ENCODE results near the gene TMPRSS9. TPM values are rescaled to one million over a fixed set of nuclear protein-coding genes. Genes with fewer than 3 reads are reported as not detected.
A peak's percentile ranks its signal among the peaks of the same experiment; 100 is the strongest.

Gene TMPRSS9
- total RNA-seq, 1 donor from 2014 or later, result not detected

GRCh38 chr19:2443116-2443784, 83.2 kb downstream of the TMPRSS9 start:
- Mint-ChIP-seq H3K27me3 (ENCODE audit: low read depth) (no peaks in the 10 kb centered on the region), H3K4me1 (ENCODE audit: low read depth) (peaks cover 8% of the 10 kb centered on the region), H3K27ac (no peak overlapping the region), H3K9me3 (no peaks in the 10 kb centered on the region), H3K4me3 (ENCODE audit: low read depth) (no peak overlapping the region), H3K36me3 (ENCODE audit: low read depth) (peaks cover 28% of the 10 kb centered on the region)
- intact Hi-C loops (cut with micrococcal nuclease), result no loop called here
- DNase-seq (ENCODE audit: low spot score), result no peak

GRCh38 chr19:2443785-2444182, 83.7 kb downstream of the TMPRSS9 start:
- Mint-ChIP-seq H3K36me3 (ENCODE audit: low read depth) (peaks cover 28% of the 10 kb centered on the region), H3K27me3 (ENCODE audit: low read depth) (no peaks in the 10 kb centered on the region), H3K4me3 (ENCODE audit: low read depth) (no peak overlapping the region), H3K4me1 (ENCODE audit: low read depth) (peaks cover 8% of the 10 kb centered on the region), H3K9me3 (no peaks in the 10 kb centered on the region), H3K27ac (no peak overlapping the region)
- DNase-seq (ENCODE audit: low spot score), result no peak
- intact Hi-C loops (cut with micrococcal nuclease), result no loop called here

GRCh38 chr19:2444251-2445002, 84.4 kb downstream of the TMPRSS9 start:
- peaks cover 8% of the 10 kb centered on the region for H3K4me1 Mint-ChIP-seq (ENCODE audit: low read depth)
- no peak overlapping the region for H3K4me3 Mint-ChIP-seq (ENCODE audit: low read depth)
- no peak overlapping the region for H3K27ac Mint-ChIP-seq
- no peak for DNase-seq (ENCODE audit: low spot score)
- H3K36me3 Mint-ChIP-seq (ENCODE audit: low read depth), result peaks cover 28% of the 10 kb centered on the region
- H3K27me3 Mint-ChIP-seq (ENCODE audit: low read depth), result no peaks in the 10 kb centered on the region
- H3K9me3 Mint-ChIP-seq, result no peaks in the 10 kb centered on the region
- intact Hi-C loops (cut with micrococcal nuclease), result no loop called here

GRCh38 chr19:2446381-2446780, 86.3 kb downstream of the TMPRSS9 start:
- Mint-ChIP-seq H3K36me3 (ENCODE audit: low read depth) (peaks cover 30% of the 10 kb centered on the region), H3K27me3 (ENCODE audit: low read depth) (no peaks in the 10 kb centered on the region), H3K27ac (peak overlapping the region; percentile 80), H3K4me3 (ENCODE audit: low read depth) (peak overlapping the region; percentile 47), H3K4me1 (ENCODE audit: low read depth) (peaks cover 8% of the 10 kb centered on the region), H3K9me3 (no peaks in the 10 kb centered on the region)
- no peak for DNase-seq (ENCODE audit: low spot score)
- intact Hi-C loops (cut with micrococcal nuclease), result no loop called here

GRCh38 chr19:2449019-2449418, 89.0 kb downstream of the TMPRSS9 start:
- intact Hi-C loops (cut with micrococcal nuclease), result no loop called here
- H3K4me1 Mint-ChIP-seq (ENCODE audit: low read depth), result peaks cover 10% of the 10 kb centered on the region
- no peaks in the 10 kb centered on the region for H3K9me3 Mint-ChIP-seq
- peaks cover 30% of the 10 kb centered on the region for H3K36me3 Mint-ChIP-seq (ENCODE audit: low read depth)
- no peak overlapping the region for H3K27ac Mint-ChIP-seq
- no peak for DNase-seq (ENCODE audit: low spot score)
- no peaks in the 10 kb centered on the region for H3K27me3 Mint-ChIP-seq (ENCODE audit: low read depth)
- no peak overlapping the region for H3K4me3 Mint-ChIP-seq (ENCODE audit: low read depth)

- Mint-ChIP-seq H3K4me1 (ENCODE audit: low read depth) (peaks cover 20% of the 10 kb centered on the region), H3K27ac (no peak overlapping the region)
- intact Hi-C loops (cut with micrococcal nuclease), result no loop called here
Observed at GRCh38 chr19:2451138-2451537, 91.1 kb downstream of the TMPRSS9 start.

GRCh38 chr19:2451741-2452140, 91.7 kb downstream of the TMPRSS9 start:
- Mint-ChIP-seq H3K4me1 (ENCODE audit: low read depth) (peaks cover 15% of the 10 kb centered on the region), H3K36me3 (ENCODE audit: low read depth) (peaks cover 22% of the 10 kb centered on the region), H3K9me3 (no peaks in the 10 kb centered on the region), H3K4me3 (ENCODE audit: low read depth) (no peak overlapping the region), H3K27ac (no peak overlapping the region), H3K27me3 (ENCODE audit: low read depth) (no peaks in the 10 kb centered on the region)
- intact Hi-C loops (cut with micrococcal nuclease), result no loop called here
- DNase-seq (ENCODE audit: low spot score), result no peak

More at GRCh38 chr19:2451138-2451537, 91.1 kb downstream of the TMPRSS9 start:
- no peak for DNase-seq (ENCODE audit: low spot score)
- H3K36me3 Mint-ChIP-seq (ENCODE audit: low read depth), result peaks cover 26% of the 10 kb centered on the region
- no peak overlapping the region for H3K4me3 Mint-ChIP-seq (ENCODE audit: low read depth)
- no peaks in the 10 kb centered on the region for H3K9me3 Mint-ChIP-seq
- no peaks in the 10 kb centered on the region for H3K27me3 Mint-ChIP-seq (ENCODE audit: low read depth)

GRCh38 chr19:2453431-2454025, 93.5 kb downstream of the TMPRSS9 start:
- H3K4me1 Mint-ChIP-seq (ENCODE audit: low read depth), result peaks cover 17% of the 10 kb centered on the region
- peak overlapping the region; percentile 30 for H3K4me3 Mint-ChIP-seq (ENCODE audit: low read depth)
- H3K9me3 Mint-ChIP-seq, result no peaks in the 10 kb centered on the region
- no peak for DNase-seq (ENCODE audit: low spot score)
- peaks cover 24% of the 10 kb centered on the region for H3K36me3 Mint-ChIP-seq (ENCODE audit: low read depth)
- intact Hi-C loops (cut with micrococcal nuclease), result no loop called here
- H3K27me3 Mint-ChIP-seq (ENCODE audit: low read depth), result no peaks in the 10 kb centered on the region
- H3K27ac Mint-ChIP-seq, result no peak overlapping the region

GRCh38 chr19:2454199-2454961, 94.3 kb downstream of the TMPRSS9 start:
- Mint-ChIP-seq H3K27me3 (ENCODE audit: low read depth) (no peaks in the 10 kb centered on the region), H3K9me3 (no peaks in the 10 kb centered on the region), H3K4me1 (ENCODE audit: low read depth) (peaks cover 17% of the 10 kb centered on the region), H3K36me3 (ENCODE audit: low read depth) (peaks cover 24% of the 10 kb centered on the region), H3K4me3 (ENCODE audit: low read depth) (peak overlapping the region; percentile 83), H3K27ac (peak overlapping the region; percentile 79)
- intact Hi-C loops (cut with micrococcal nuclease), result no loop called here
- DNase-seq (ENCODE audit: low spot score), result no peak

GRCh38 chr19:2454962-2455850, 95.1 kb downstream of the TMPRSS9 start:
- Mint-ChIP-seq H3K9me3 (no peaks in the 10 kb centered on the region), H3K27me3 (ENCODE audit: low read depth) (no peaks in the 10 kb centered on the region), H3K27ac (peak overlapping the region; percentile 79), H3K4me1 (ENCODE audit: low read depth) (peaks cover 17% of the 10 kb centered on the region), H3K36me3 (ENCODE audit: low read depth) (peaks cover 21% of the 10 kb centered on the region), H3K4me3 (ENCODE audit: low read depth) (peak overlapping the region; percentile 83)
- intact Hi-C loops (cut with micrococcal nuclease), result no loop called here
- no peak for DNase-seq (ENCODE audit: low spot score)

GRCh38 chr19:2455851-2456570, 95.9 kb downstream of the TMPRSS9 start:
- peak; percentile 17 for DNase-seq (ENCODE audit: low spot score)
- H3K27me3 Mint-ChIP-seq (ENCODE audit: low read depth), result no peaks in the 10 kb centered on the region
- no peaks in the 10 kb centered on the region for H3K9me3 Mint-ChIP-seq
- H3K36me3 Mint-ChIP-seq (ENCODE audit: low read depth), result peaks cover 18% of the 10 kb centered on the region
- peak overlapping the region; percentile 83 for H3K4me3 Mint-ChIP-seq (ENCODE audit: low read depth)
- H3K4me1 Mint-ChIP-seq (ENCODE audit: low read depth), result peaks cover 18% of the 10 kb centered on the region
- intact Hi-C loops (cut with micrococcal nuclease), result no loop called here
- H3K27ac Mint-ChIP-seq, result peak overlapping the region; percentile 81
